Kidney (tissue), 14 donors: ENCODE data around the gene KCNC1. TPM values are rescaled to one million over a fixed set of nuclear protein-coding genes. Genes with fewer than 3 reads are reported as not detected.

Experiments used
- DNase-seq, 5 donors: peaks; one replicate each; pipeline ENCODE4 v3.0.0-alpha.2; 2013 to 2020
- FAIRE-seq: peaks from 2 replicates; lab custom pipeline; 2012; peaks lifted over from hg19 to GRCh38; lab: Jason Lieb, UNC
- H3K27ac ChIP-seq, 2 donors: one replicate each; pipeline ENCODE4 v1.7.0; 2013; ENCODE audit warnings: low read depth in 2 of 2, low read length in 2 of 2, inconsistent platforms in 1 of 2
- H3K27me3 ChIP-seq: one replicate; pipeline ENCODE4 v1.7.1; 2013; ENCODE audit warnings: low read length, inconsistent platforms; ENCODE audit not compliant: control insufficient read depth, insufficient read depth
- H3K36me3 ChIP-seq, 3 donors: one replicate each; pipeline versions ENCODE4 v1.7.0 to v1.7.1; 2013; ENCODE audit warnings: low read length in 3 of 3, control low read depth in 1 of 3, inconsistent platforms in 1 of 3; ENCODE audit not compliant: insufficient read depth in 3 of 3, control insufficient read depth in 2 of 3
- H3K4me1 ChIP-seq, 3 donors: one replicate each; pipeline versions ENCODE4 v1.7.0 to v1.7.1; 2013; ENCODE audit warnings: low read length in 3 of 3, inconsistent platforms in 1 of 3, low read depth in 1 of 3; ENCODE audit not compliant: control insufficient read depth in 2 of 3, insufficient read depth in 2 of 3
- H3K4me3 ChIP-seq, 3 donors: one replicate each; pipeline versions ENCODE4 v1.7.0 to v1.8.1; 2013; ENCODE audit warnings: low read length in 3 of 3, control low read depth in 1 of 3, inconsistent platforms in 1 of 3
- H3K9ac ChIP-seq, 3 donors: one replicate each; pipeline versions ENCODE4 v1.7.0 to v1.7.1; 2013; ENCODE audit warnings: low read length in 3 of 3, control low read depth in 1 of 3, inconsistent platforms in 1 of 3
- H3K9me3 ChIP-seq, 3 donors: one replicate each; pipeline versions ENCODE4 v1.7.0 to v1.7.1; 2013; ENCODE audit warnings: low read length in 3 of 3, control low read depth in 1 of 3, inconsistent platforms in 1 of 3; ENCODE audit not compliant: control insufficient read depth in 2 of 3, insufficient read depth in 1 of 3
- intact Hi-C: fragments of 100-400 bp; cut with DNase I; formaldehyde crosslinking; loops from one replicate; pipeline ENCODE4 v1.11.1; 2022
- polyA plus RNA-seq: library from polyadenylated mRNA; stranded (reverse); fragments of 350-450 nt; fragmentation: Illumina TruSeq; extraction: RNeasy Lipid Tissue Mini Kit (QIAGEN cat#74804); gene quantifications from one replicate; pipeline ENCODE4 v1.2.3, GENCODE V29; 2014; ENCODE audit warnings: low read depth, low replicate concordance; ENCODE audit not compliant: insufficient read depth
- total RNA-seq: library from RNA; stranded (reverse); fragmentation: NEBNext Ultra II Directional; extraction: Animal tissue kit (Norgen Biotek cat#: 25700); gene quantifications from one replicate; pipeline ENCODE4 v1.2.1, GENCODE V29; 2021
- TF ChIP-seq, protein P1 (sequence below): IDR thresholded peaks from 3 replicates; pipeline ENCODE4 v1.5.1; 2012; ENCODE audit warnings: mild to moderate bottlenecking, moderate library complexity, borderline replicate concordance; ENCODE audit not compliant: insufficient read depth; ENCODE audit errors: extremely low read depth
- donor health status: control.
- donor health status: control.
- donor health status: control.
- donor health status: control.
- donor health status: control.
- donor health status: DM: yes; HTN: yes; CAD: no.
- donor health status: Normal renal cell carcinoma (clear cell type).

Gene KCNC1
- total and polyA plus RNA-seq, 2 donors from 2014 or later = 0.03 TPM; not detected in 1

DNA sequence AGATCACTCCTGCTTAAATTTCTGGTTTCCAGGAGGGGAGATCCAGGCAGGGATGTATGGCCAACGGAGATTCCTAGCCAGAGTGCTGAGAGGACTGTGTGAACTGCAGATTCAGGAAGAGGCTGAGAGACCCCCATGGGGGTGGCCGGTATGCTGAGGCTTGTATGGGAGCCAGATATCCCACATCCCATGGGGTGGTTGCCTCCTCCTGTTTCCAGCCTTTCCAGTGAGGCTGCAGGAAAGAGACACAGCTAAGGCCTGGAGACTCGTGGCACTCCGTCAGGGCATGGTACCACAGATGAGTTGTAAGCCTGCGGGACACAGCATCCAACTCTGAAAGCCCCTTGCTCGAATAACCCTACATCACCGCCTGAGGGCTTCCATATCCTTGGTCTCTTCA, 16.6 kb upstream of the KCNC1 start:
- TF ChIP-seq, protein P1, sequence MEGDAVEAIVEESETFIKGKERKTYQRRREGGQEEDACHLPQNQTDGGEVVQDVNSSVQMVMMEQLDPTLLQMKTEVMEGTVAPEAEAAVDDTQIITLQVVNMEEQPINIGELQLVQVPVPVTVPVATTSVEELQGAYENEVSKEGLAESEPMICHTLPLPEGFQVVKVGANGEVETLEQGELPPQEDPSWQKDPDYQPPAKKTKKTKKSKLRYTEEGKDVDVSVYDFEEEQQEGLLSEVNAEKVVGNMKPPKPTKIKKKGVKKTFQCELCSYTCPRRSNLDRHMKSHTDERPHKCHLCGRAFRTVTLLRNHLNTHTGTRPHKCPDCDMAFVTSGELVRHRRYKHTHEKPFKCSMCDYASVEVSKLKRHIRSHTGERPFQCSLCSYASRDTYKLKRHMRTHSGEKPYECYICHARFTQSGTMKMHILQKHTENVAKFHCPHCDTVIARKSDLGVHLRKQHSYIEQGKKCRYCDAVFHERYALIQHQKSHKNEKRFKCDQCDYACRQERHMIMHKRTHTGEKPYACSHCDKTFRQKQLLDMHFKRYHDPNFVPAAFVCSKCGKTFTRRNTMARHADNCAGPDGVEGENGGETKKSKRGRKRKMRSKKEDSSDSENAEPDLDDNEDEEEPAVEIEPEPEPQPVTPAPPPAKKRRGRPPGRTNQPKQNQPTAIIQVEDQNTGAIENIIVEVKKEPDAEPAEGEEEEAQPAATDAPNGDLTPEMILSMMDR = no peak
- no peaks in the 10 kb centered on the region for H3K9me3 ChIP-seq
- no peaks in the 10 kb centered on the region for H3K36me3 ChIP-seq
- no peak overlapping the region for H3K27ac ChIP-seq
- no peak overlapping the region for H3K4me3 ChIP-seq
- no peak for FAIRE-seq
- no peak overlapping the region for H3K9ac ChIP-seq
- DNase-seq = no peak
- peaks cover 0 to 17% (median 0%) of the 10 kb centered on the region in 3 donors for H3K4me1 ChIP-seq
- peaks cover 32% of the 10 kb centered on the region for H3K27me3 ChIP-seq
- intact Hi-C loops = no loop called here

DNA sequence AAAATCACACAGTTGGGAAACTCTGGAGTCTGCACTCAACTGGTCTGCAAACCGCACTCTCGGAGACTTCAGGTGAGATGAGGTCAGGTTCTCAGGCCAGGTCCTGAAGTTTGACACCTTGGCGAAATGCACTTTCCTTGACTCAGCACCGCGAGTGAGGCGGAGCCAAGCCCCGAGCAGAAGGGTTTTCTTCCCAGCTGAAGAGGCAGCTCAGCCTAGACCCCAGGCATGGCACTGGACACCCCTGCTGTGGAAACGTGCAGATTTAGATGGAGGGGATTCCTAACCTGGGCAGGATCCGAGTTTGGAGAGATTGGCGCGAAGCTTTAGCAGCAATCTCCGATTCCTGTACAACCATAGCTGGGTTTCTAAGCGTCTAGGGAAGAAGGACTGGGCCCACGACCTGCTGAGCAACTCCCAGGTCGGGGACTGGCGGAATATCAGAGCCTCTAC, 16.0 kb upstream of the KCNC1 start:
- H3K27me3 ChIP-seq = peaks cover 36% of the 10 kb centered on the region
- FAIRE-seq = no peak
- TF ChIP-seq, protein P1 = no peak

DNA sequence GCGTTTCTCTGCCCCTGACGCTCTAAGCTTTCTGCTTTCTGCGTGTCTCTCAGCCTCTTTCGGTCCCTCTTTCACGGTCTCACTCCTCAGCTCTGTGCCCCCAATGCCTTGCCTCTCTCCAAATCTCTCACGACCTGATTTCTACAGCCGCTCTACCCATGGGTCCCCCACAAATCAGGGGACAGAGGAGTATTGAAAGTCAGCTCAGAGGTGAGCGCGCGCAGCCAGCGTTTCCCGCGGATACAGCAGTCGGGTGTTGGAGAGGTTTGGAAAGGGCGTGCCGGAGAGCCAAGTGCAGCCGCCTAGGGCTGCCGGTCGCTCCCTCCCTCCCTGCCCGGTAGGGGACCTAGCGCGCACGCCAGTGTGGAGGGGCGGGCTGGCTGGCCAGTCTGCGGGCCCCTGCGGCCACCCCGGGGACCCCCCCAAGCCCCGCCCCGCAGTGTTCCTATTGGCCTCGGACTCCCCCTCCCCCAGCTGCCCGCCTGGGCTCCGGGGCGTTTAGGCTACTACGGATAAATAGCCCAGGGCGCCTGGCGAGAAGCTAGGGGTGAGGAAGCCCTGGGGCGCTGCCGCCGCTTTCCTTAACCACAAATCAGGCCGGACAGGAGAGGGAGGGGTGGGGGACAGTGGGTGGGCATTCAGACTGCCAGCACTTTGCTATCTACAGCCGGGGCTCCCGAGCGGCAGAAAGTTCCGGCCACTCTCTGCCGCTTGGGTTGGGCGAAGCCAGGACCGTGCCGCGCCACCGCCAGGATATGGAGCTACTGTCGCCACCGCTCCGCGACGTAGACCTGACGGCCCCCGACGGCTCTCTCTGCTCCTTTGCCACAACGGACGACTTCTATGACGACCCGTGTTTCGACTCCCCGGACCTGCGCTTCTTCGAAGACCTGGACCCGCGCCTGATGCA, 15.3 kb upstream of the KCNC1 start, which contains the start of gene MYOD1:
Gene MYOD1 (plus strand): TSS at position 544 of the 910 bp plus-strand sequence. CDS start 212 bp downstream, at position 756.
- H3K36me3 ChIP-seq = no peaks in the 10 kb centered on the region
- H3K4me1 ChIP-seq = peaks cover 0 to 17% (median 0%) of the 10 kb centered on the region in 3 donors
- FAIRE-seq (no peak), DNase-seq (no peak)
- H3K27ac ChIP-seq = no peak within 1 kb of the TSS
- intact Hi-C loops = no loop called here
- H3K27me3 ChIP-seq = peaks cover 36% of the 10 kb centered on the region
- TF ChIP-seq, protein P1 = no peak
- no peaks in the 10 kb centered on the region for H3K9me3 ChIP-seq
- no peak within 1 kb of the TSS for H3K4me3 ChIP-seq
- H3K9ac ChIP-seq = peak within 1 kb of the TSS in 1 of 3 donors; percentile 90

More for the DNA sequence above, 16.0 kb upstream of the KCNC1 start:
- no peaks in the 10 kb centered on the region for H3K36me3 ChIP-seq
- H3K9ac ChIP-seq = no peak overlapping the region
- H3K4me3 ChIP-seq = no peak overlapping the region
- no peak for DNase-seq
- H3K27ac ChIP-seq = no peak overlapping the region
- H3K4me1 ChIP-seq = peaks cover 0 to 17% (median 0%) of the 10 kb centered on the region in 3 donors
- no peaks in the 10 kb centered on the region for H3K9me3 ChIP-seq
- intact Hi-C loops = no loop called here
